Suppressor macrophage treated with lipopolysaccharide for 1 hour (primary cell): Measurements from ENCODE around the gene LRCOL1.
A peak's percentile ranks its signal among the peaks of the same experiment; 100 is the strongest.

ENCODE experiments used
- DNase-seq, 3 donors: peaks; one replicate each; pipeline ENCODE4 v3.0.0-alpha.2; 2020 to 2022

LRCOL1 gene

DNA sequence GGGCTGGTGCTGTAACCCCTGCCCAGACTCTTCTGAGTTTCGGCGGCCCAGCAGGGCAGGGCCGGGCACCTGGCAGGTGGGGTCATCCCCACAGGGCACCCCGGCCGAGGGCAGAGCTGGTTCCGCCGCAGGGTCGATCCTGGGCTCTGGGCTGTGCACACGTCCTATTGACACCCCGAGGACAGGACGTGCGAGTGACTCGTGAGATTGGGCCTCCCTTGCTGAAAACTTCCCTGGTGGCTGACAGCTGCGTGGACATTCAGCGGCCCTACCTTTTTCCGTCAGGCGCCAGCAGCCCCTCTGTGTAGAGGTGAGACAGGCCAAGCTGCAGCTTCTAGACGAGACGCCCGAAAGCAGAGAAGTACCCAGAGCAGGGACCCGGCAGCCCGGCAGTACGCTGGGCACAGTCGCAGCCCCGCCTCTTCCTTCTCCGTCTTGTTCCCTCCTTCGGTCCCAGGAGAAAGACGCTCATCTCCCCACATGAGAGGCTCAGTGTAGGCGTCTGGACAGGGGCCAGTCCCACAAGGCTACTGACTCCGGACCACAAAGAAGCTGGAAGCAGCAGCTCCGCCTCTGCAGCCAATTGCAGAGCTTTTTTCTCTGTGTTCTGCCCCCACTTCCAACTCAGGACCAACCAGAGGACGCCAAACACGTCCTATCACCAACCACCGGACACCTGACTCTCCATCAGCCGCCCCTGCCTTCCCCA lies at the start of gene LRCOL1:
Gene LRCOL1 (minus strand): TSS at position 532 of the 709 bp plus-strand sequence. CDS start 4,331 bp downstream, outside the sequence.
- DNase-seq, result peak; percentile 66 to 73 (median 71)

GRCh38 chr12:132660052-132660451 lies 49.7 kb upstream of the LRCOL1 start:
- DNase-seq, result no peak

DNA sequence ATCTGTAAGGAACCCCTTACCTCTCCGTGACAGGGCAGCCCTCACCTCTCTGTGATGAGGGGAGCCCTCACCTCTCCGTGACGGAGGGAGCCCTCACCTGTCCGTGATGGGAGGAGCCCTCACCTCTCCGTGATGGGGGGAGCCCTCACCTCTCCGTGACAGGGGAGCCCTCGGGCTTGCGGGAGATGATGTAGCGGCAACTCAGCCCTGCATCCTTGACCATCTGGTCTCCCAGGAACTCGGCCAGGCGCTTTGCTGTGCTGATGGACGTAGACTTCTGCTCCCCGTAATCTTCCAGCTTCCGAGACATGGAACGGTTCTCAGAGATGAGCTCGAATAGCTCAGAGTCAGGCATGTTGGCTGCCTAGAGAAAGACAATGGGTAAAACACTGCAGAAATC lies 48.8 kb upstream of the LRCOL1 start:
- no peak for DNase-seq

GRCh38 chr12:132658149-132658894 lies 47.9 kb upstream of the LRCOL1 start:
- DNase-seq, result no peak

GRCh38 chr12:132657004-132657727 lies 46.8 kb upstream of the LRCOL1 start:
- peak in 1 of 3 donors; percentile 7 for DNase-seq

DNA sequence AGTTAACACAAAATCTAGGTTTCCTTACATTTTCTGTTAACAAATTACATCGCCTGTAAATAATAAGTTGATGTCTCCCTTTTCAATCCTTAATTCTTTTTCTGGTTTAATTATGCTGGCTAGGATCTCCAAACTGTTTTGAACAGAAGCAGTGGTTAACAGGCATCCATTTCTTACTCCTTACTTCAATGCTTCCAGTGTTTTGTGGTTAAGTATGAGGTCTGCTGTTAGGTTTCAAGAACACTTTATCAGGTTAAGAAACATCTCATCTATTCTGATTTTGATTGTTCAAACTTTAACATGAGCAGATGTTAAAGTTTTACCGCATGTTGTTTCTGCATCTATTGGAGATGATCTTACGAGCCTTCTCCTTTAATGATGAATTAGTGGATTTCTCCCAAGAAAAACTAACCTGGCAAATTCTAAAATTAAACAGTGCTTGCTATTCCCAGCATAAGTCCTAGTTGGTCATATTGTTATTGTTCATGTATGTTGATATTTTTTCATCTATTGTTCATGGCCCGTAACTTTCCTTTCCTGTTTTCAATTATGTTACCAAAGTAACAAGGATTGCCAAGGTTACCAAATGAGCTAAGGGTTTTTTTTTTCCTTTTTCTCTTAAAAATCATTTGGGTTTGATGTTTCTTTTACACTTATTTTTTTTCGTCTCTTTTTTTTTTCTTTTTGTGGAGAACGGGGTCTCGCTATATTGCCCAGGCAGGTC lies 43.3 kb upstream of the LRCOL1 start:
- DNase-seq, result no peak

GRCh38 chr12:132651444-132652100 lies 41.2 kb upstream of the LRCOL1 start:
- DNase-seq, result no peak

- no peak for DNase-seq
Observed at GRCh38 chr12:132649226-132649945, 39.0 kb upstream of the LRCOL1 start.

DNA sequence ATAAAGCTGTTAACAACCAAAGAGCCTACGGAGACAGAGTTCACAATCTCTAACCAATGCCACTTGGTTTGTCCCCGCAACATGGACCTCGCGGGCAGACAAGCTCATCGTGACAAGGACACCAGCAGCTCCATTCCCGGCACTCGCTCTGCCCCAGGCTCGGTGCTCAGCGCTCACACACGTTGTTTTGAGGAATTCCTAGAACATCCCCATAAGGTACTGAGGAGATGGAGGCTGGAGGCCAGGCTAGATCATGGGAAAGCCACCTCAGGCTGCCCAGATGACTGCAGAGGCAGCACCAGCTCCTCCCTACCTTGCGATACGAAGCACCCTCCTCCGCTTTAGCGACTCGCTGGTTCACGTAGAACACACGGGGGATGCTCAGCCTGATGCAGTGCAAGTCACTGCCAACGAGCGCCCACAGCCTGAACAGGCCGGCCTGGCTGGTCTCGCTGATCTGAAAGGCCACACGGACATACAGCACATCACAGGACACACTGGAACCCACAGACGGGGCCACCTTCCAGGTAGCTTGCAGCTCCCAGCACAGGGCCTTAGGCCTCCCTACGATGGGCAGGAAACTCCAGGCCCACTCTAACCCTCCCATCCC lies 38.3 kb upstream of the LRCOL1 start:
- DNase-seq, result no peak

GRCh38 chr12:132647858-132648257 lies 37.5 kb upstream of the LRCOL1 start:
- DNase-seq, result no peak

DNA sequence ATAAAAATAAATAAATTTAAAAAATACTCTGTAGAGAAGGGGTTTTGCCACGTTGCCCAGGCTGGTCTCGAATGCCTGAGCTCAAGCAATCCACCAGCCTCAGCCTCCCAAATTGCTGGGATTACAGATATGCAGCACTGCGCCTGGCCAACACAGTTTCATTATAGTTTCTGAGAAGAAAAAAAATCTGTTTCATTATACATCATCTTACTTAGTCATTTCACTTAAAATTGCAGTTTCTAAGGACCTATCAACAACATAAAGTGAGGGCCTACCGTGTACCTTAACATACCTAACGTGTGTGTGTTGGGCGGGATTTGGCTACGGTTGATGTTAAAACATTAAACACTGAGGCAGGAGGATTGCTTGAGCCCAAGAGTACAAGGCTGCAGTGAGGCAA lies 36.5 kb upstream of the LRCOL1 start:
- DNase-seq, result no peak

DNA sequence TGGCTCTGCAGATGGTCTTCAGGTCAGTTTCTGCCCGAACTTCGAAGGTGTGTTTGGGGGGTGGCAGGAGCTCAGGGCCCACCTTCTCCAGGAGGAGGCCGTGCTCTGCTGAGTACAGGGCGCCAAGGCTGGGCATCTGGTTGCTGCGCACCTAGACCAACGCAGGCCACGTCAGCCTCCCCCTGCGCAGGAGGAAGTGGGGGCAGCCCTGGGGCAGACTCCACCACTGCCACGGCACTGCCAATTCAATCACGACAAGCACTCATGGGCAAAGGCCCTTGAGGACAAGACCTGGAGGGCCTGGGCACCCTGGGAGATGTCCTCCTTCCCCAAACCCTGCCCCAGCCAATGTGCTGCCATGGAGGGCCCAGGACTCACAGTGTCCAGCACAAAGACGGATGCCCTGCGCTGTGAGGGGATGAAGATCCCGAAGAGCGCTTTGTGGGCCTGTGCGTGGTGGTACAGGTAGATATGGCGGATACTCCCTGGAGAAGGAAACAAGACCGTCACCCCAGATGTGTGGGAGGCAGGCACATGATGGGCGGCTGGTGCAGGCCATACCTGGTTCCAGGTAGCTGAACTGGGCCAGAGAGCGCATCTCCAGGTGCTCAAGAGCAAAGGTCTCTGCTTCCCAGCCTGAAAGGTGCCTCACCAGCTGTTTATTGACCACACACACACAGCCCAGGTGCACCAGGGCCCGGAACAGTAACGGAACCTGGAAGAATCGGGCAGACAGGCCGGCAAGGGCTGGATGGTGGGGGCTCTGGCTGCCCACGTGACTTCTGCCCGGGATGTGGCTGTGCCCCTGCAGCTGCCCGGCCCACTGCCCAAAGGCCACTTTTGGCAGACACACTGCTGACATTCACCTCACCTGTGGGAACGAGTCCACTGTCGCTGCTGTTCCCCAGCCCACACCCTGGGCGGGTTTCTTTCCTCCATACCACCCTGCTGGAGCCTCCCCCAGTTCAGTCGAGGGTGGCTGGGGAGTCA lies 32.8 kb upstream of the LRCOL1 start:
- DNase-seq, result no peak

DNA sequence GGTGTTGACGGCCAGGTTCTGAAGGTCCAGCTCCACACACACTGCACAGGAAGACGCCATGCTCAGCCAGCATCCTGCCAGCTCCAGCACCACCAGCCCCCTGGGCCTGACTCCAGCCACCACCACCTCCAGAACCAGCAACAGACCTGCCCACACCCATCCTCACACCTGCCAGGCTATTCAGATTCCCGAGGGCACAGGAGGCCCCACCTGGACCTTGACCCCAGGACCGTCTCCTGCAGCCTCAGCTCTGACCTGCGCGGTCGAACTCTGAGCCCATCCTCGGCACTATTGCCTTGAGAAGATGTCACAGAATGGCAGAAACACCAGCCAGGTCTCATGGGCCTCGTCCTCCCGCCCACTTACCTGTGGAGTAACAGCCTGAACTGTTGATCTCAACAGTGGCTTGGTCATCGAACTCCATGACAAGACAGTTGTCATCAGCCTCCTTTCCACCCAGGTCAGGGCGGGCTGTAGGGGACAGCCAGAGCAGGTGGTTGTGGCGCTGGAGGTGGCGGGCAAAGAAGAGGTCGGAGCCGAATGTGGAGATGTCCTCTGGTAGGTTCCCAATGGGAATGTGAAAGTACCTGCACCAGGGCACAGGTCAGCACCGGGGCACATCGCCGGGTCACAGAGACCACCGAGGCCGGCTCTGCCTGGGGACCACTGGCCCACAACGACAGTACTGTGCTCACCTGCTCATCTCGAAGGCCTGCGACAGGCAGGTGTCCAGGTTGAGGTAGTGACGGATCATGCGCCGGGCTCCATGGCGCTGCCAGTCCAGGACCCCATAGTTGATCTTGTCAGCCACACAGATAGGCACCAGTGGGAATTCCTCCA lies 31.6 kb upstream of the LRCOL1 start:
- DNase-seq, result no peak

- no peak for DNase-seq
Observed at GRCh38 chr12:132640936-132641335, 30.6 kb upstream of the LRCOL1 start.

DNA sequence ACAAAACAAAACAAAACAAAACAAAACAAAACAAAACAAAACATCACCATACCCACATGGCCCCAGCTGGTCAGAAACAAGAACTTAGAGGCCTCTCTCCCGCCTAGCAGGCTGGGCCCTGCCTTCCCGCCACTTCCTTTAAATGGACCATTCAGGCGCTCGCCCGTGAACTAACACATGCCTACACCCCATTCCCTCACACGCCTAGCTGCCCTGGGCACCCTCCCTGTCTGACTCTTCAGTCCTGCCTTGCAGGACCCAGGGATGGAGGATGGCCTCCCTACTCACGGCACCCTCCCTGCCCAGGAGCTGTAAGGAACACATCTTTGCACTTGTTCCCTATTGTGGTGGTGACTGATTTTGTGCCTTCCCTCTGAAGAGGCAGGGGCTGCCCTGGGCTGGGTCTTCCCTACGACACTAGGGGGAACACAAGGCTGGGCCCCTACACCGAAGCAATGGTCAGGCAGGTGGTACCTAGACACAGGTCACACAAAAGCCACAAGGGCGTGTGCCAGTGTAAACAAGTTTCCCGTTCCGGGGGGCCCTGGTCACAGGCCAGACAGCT lies 29.7 kb upstream of the LRCOL1 start:
- DNase-seq, result no peak

DNA sequence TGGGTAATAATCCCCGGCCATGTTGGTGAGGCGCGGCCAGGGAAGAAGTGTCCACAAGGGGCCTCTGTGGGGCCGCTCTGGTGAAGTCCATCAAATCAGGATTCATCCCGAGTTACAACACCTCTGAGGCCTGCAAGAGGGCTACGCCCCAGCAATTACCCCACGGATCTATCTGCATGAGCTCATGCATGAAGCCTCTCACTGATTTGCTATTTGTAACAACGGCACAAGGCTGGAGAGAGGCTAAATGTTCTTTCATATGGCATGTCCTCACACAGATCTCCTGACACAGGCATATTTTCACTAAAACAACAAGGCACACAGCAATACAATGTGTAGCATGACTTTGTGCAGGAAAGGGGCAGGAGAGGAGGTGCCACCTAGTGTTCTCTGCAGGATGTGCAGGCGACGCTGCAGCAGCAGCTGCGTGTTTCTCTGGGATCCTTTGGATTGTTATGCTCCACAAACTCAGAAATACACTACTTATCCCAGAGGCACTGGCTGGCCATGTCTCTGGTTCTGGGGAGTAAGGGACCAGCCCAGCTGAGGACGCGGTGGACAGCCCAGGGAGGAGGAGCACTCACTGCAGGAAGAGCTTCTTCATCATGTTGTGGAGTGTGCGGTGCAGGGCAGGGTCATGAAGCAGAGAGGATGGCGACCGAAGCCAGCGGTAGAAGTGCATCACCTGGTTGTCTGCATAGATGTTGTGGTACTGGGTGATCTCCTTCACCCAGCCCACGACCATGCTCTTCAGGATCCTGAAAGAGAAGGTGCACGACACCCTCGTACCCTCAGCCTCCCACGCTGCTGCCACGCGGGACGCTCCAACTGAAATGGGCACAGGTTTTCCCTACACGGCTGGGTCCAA lies 28.4 kb upstream of the LRCOL1 start:
- DNase-seq, result peak; percentile 29 to 46 (median 43)

GRCh38 chr12:132637811-132638210 lies 27.4 kb upstream of the LRCOL1 start:
- no peak for DNase-seq
